Measurements from ENCODE around the gene DMD.

DMD gene

GRCh38 chrX:31255310-31256033, 1955.9 kb downstream of the DMD start:
- no peak for DNase-seq

- no peak for DNase-seq
These were observed 1959.2 kb downstream of the DMD start for GRCh38 chrX:31252133-31252532.

- DNase-seq, result no peak
These were observed 1960.0 kb downstream of the DMD start for GRCh38 chrX:31251336-31251735.

- no peak for DNase-seq
These were observed 1965.6 kb downstream of the DMD start for GRCh38 chrX:31245714-31246113.

GRCh38 chrX:31243804-31244203, 1967.5 kb downstream of the DMD start:
- DNase-seq, result no peak

GRCh38 chrX:31240982-31241381, 1970.4 kb downstream of the DMD start:
- no peak for DNase-seq

- no peak for DNase-seq
These were observed 1974.2 kb downstream of the DMD start for GRCh38 chrX:31237189-31237588.

GRCh38 chrX:31236231-31236630, 1975.1 kb downstream of the DMD start:
- DNase-seq, result no peak

GRCh38 chrX:31233941-31234496, 1977.3 kb downstream of the DMD start:
- no peak for DNase-seq

- no peak for DNase-seq
These were observed 1978.8 kb downstream of the DMD start for GRCh38 chrX:31232506-31232905.

- no peak for DNase-seq
These were observed 1982.4 kb downstream of the DMD start for GRCh38 chrX:31228909-31229308.

GRCh38 chrX:31228415-31228832, 1982.9 kb downstream of the DMD start:
- no peak for DNase-seq

- no peak for DNase-seq
These were observed 1984.1 kb downstream of the DMD start for GRCh38 chrX:31227250-31227649.

- DNase-seq, result no peak
These were observed 1985.5 kb downstream of the DMD start for GRCh38 chrX:31225819-31226218.

- no peak for DNase-seq
These were observed 1986.9 kb downstream of the DMD start for GRCh38 chrX:31224381-31225012.

GRCh38 chrX:31223817-31224216, 1987.5 kb downstream of the DMD start:
- no peak for DNase-seq

- DNase-seq, result no peak
These were observed 1988.4 kb downstream of the DMD start for GRCh38 chrX:31222946-31223345.

- DNase-seq, result no peak
These were observed 1992.2 kb downstream of the DMD start for GRCh38 chrX:31219174-31219573.

- no peak for DNase-seq
These were observed 1994.3 kb downstream of the DMD start for GRCh38 chrX:31217084-31217483.

- no peak for DNase-seq
These were observed 1996.0 kb downstream of the DMD start for GRCh38 chrX:31215277-31215815.

GRCh38 chrX:31213941-31214340, 1997.4 kb downstream of the DMD start:
- DNase-seq, result peak; percentile 15 to 18

GRCh38 chrX:31212856-31213748, 1998.2 kb downstream of the DMD start:
- DNase-seq, result no peak

GRCh38 chrX:31209005-31209628, 2002.2 kb downstream of the DMD start:
- no peak for DNase-seq

Measured in activated T-cell treated with anti-CD3 and anti-CD28 coated beads, Interleukin-2, amount 50 U/mL, for 48 hours (primary cell).